ENCODE measurements around the gene CELSR2.

The CELSR2 gene

GRCh38 chr1:109210058-109210457 lies 39.3 kb upstream of the CELSR2 start (continued):
- TF ChIP-seq SCRT2 (tag by site-specific recombination; IDR thresholded peaks at IDR 0.05) (peak; percentile 72), ZNF248 (tag by site-specific recombination; IDR thresholded peaks at IDR 0.05) (no peak)

GRCh38 chr1:109213345-109213823 lies 36.0 kb upstream of the CELSR2 start:
- Histone ChIP-seq H3K36me3 (ENCODE audit: control insufficient read depth in 2 of 2, insufficient read depth in 1 of 2, low read length in 2 of 2) (peaks cover 0 to 13% of the 10 kb centered on the region in 2 experiments; a peak in 1 of 3 replicates), H3K4me1 (ENCODE audit: control insufficient read depth, insufficient read depth, low read length) (peaks cover 3% of the 10 kb centered on the region; the same call in 1 of the 2 replicates), H3K9me3 (ENCODE audit: control insufficient read depth, insufficient read depth, low read depth, low read length) (no peaks in the 10 kb centered on the region), H3K4me3 (ENCODE audit: low read depth, low read length) (peak overlapping the region; percentile 22), H3K27ac (ENCODE audit: extremely low read depth, low read depth, low read length) (no peak overlapping the region)
- ChIA-PET POLR2A (interaction anchor here (0.7 to 2.6 kb wide), 8 partner anchors 8 to 212 kb away, joined by 3 to 19 read pairs (median 3); partner anchors contain the start of genes PSRC1 and WDR47), CTCF (interaction anchor here (0.6 to 3.7 kb wide), 9 partner anchors 9 to 321 kb away, joined by 3 to 17 read pairs (median 4); a partner anchor contains a TSS)
- TF ChIP-seq ZNF16 (tag by site-specific recombination; IDR thresholded peaks at IDR 0.05; ENCODE audit: low read depth): no peak
- TF ChIP-seq KLF10 (tag by site-specific recombination; IDR thresholded peaks at IDR 0.05): peak; percentile 20; the same call in 1 of the 2 replicates
- TF ChIP-seq KLF1 (tag by site-specific recombination; IDR thresholded peaks at IDR 0.05): no peak
- no peak for TF ChIP-seq PRDM6 (tag by site-specific recombination; IDR thresholded peaks at IDR 0.05)
- no peak for TF ChIP-seq ZNF416 (tag by site-specific recombination; IDR thresholded peaks at IDR 0.05)
- TF ChIP-seq ZSCAN30 (tag by site-specific recombination; IDR thresholded peaks at IDR 0.05): no peak
- TF ChIP-seq ZBTB17 (tag by site-specific recombination; IDR thresholded peaks at IDR 0.05): no peak
- TF ChIP-seq ATF2 (tag by site-specific recombination; IDR thresholded peaks at IDR 0.05; ENCODE audit: low read depth): no peak
- TF ChIP-seq EGR2 (tag by site-specific recombination; IDR thresholded peaks at IDR 0.05; ENCODE audit: low read depth): peak; percentile 80
- TF ChIP-seq PATZ1 (tag by site-specific recombination; IDR thresholded peaks at IDR 0.05): peak; percentile 63
- peak; percentile 85 for TF ChIP-seq ZFHX2 (tag by site-specific recombination; conservative IDR thresholded peaks at IDR 0.05)
- 0 out of 2 replicates have a peak, but pooled peaks have one; percentile 82 for TF ChIP-seq SP3 (tag by site-specific recombination; IDR thresholded peaks at IDR 0.05)
- no peak for TF ChIP-seq ZNF792 (tag by site-specific recombination; IDR thresholded peaks at IDR 0.05)
- no peak for TF ChIP-seq ZNF670 (tag by site-specific recombination; IDR thresholded peaks at IDR 0.05; ENCODE audit: low read depth)
- TF ChIP-seq MZF1 (tag by site-specific recombination; IDR thresholded peaks at IDR 0.05; ENCODE audit: borderline replicate concordance): no peak
- TF ChIP-seq CTCF (tag by site-specific recombination; IDR thresholded peaks at IDR 0.05): no peak
- no peak for TF ChIP-seq ZNF621 (tag by site-specific recombination; IDR thresholded peaks at IDR 0.05)
- TF ChIP-seq ZNF513 (tag by site-specific recombination; IDR thresholded peaks at IDR 0.05): no peak
- no peak for TF ChIP-seq INSM2 (tag by site-specific recombination; IDR thresholded peaks at IDR 0.05)
- no peak for TF ChIP-seq ZNF221 (tag by site-specific recombination; IDR thresholded peaks at IDR 0.05; ENCODE audit: borderline replicate concordance)
- TF ChIP-seq ZSCAN23 (tag by site-specific recombination; IDR thresholded peaks at IDR 0.05): no peak
- TF ChIP-seq ELK4 (IDR thresholded peaks at IDR 0.05; ENCODE audit: borderline replicate concordance, low read depth, low read length): no peak
- TF ChIP-seq ZNF146 (tag by site-specific recombination; IDR thresholded peaks at IDR 0.05): no peak
- no peak for TF ChIP-seq ZNF544 (tag by site-specific recombination; IDR thresholded peaks at IDR 0.05)
